Neural progenitor cell (in vitro differentiated cells): ENCODE measurements around the gene EMP2. TPM values are rescaled to one million over a fixed set of nuclear protein-coding genes. Genes with fewer than 3 reads are reported as not detected.
A peak's percentile ranks its signal among the peaks of the same experiment; 100 is the strongest.

Source experiments
- DNase-seq: peaks from one replicate; pipeline ENCODE4 v3.0.0-alpha.2; 2016; ENCODE audit warnings: low spot score
- H2AFZ ChIP-seq: fragments of 200-600 bp; sonication (generic); replicated peaks from 2 replicates; pipeline ENCODE4 v1.6.1; 2016; ENCODE audit warnings: antibody characterized with exemption
- H3F3A ChIP-seq: fragments of 200-600 bp; sonication (generic); 2 replicates; pipeline ENCODE4 v1.6.1; 2016; ENCODE audit warnings: antibody characterized with exemption, low read depth
- H3K27ac ChIP-seq: fragments of 200-600 bp; sonication (generic); 2 replicates; pipeline ENCODE4 v1.5.1; 2016; ENCODE audit warnings: mild to moderate bottlenecking
- H3K27me3 ChIP-seq: fragments of 200-600 bp; sonication (generic); 2 replicates; pipeline ENCODE4 v1.6.1; 2016; ENCODE audit warnings: mild to moderate bottlenecking, moderate library complexity
- H3K36me3 ChIP-seq: fragments of 200-600 bp; sonication (generic); 2 replicates; pipeline ENCODE4 v1.5.1; 2016
- H3K4me1 ChIP-seq: fragments of 200-600 bp; sonication (generic); 2 replicates; pipeline ENCODE4 v1.6.1; 2016; ENCODE audit warnings: mixed run types
- H3K4me2 ChIP-seq: fragments of 200-600 bp; sonication (generic); 2 replicates; pipeline ENCODE4 v1.6.1; 2016
- H3K4me3 ChIP-seq: fragments of 200-600 bp; sonication (generic); 2 replicates; pipeline ENCODE4 v1.5.1; 2016
- H3K79me2 ChIP-seq: fragments of 200-600 bp; sonication (generic); 2 replicates; pipeline ENCODE4 v1.6.1; 2016; ENCODE audit warnings: low read depth
- H3K9ac ChIP-seq: fragments of 200-600 bp; sonication (generic); 2 replicates; pipeline ENCODE4 v1.6.1; 2016
- H3K9me3 ChIP-seq: fragments of 200-600 bp; sonication (generic); 2 replicates; pipeline ENCODE4 v1.5.1; 2016; ENCODE audit warnings: low read depth
- H4K20me1 ChIP-seq: fragments of 200-600 bp; sonication (generic); 2 replicates; pipeline ENCODE4 v1.6.1; 2016; ENCODE audit warnings: low read depth
- H3K27ac Mint-ChIP-seq: 3 replicates; pipeline ENCODE4 v1.8.0; 2021; ENCODE audit warnings: mixed read lengths
- H3K27me3 Mint-ChIP-seq: 2 replicates; pipeline ENCODE4 v1.8.0; 2022; ENCODE audit warnings: low read depth, mild to moderate bottlenecking, inconsistent platforms, moderate library complexity, mixed read lengths; ENCODE audit not compliant: insufficient read depth
- H3K36me3 Mint-ChIP-seq: 3 replicates; pipeline ENCODE4 v1.8.0; 2021; ENCODE audit warnings: mixed read lengths
- H3K4me1 Mint-ChIP-seq: 3 replicates; pipeline ENCODE4 v1.8.0; 2021; ENCODE audit warnings: mixed read lengths
- H3K4me3 Mint-ChIP-seq: 3 replicates; pipeline ENCODE4 v1.8.0; 2021; ENCODE audit warnings: mild to moderate bottlenecking, moderate library complexity, mixed read lengths
- H3K9me3 Mint-ChIP-seq: 3 replicates; pipeline ENCODE4 v1.8.0; 2020; ENCODE audit warnings: mixed read lengths
- CTCF ChIP-seq: fragments of 200-600 bp; sonication (generic); IDR thresholded peaks from 2 replicates; pipeline ENCODE4 v1.5.1; 2017; ENCODE audit warnings: antibody characterized with exemption, mild to moderate bottlenecking
- EZH2 ChIP-seq: fragments of 200-600 bp; sonication (generic); IDR thresholded peaks from 2 replicates; pipeline ENCODE4 v1.6.1; 2017; ENCODE audit warnings: antibody characterized with exemption, mild to moderate bottlenecking, moderate library complexity
- EZH2phosphoT487 ChIP-seq: fragments of 200-600 bp; sonication (generic); IDR thresholded peaks from 2 replicates; pipeline ENCODE4 v1.6.1; 2017; ENCODE audit warnings: antibody characterized with exemption
- total RNA-seq: library from RNA; depleted of rRNA; stranded (reverse); fragments of >200 nt; gene quantifications from 2 replicates; pipeline ENCODE4 v1.2.3, GENCODE V29; 2015; ENCODE audit warnings: low replicate concordance

The EMP2 gene
- total RNA-seq, 1 donor from 2014 or later, result 15.8 TPM

- Mint-ChIP-seq H3K4me1 (peaks cover 23% of the 10 kb centered on the region), H3K4me3 (peak overlapping the region; percentile 53), H3K9me3 (no peaks in the 10 kb centered on the region), H3K36me3 (no peaks in the 10 kb centered on the region), H3K27me3 (peaks cover 8% of the 10 kb centered on the region), H3K27ac (no peak overlapping the region)
- TF ChIP-seq CTCF (no peak), EZH2phosphoT487 (no peak), EZH2 (no peak)
- H3K4me1 ChIP-seq, result peaks cover 22% of the 10 kb centered on the region
- H3K9me3 ChIP-seq, result no peaks in the 10 kb centered on the region
- H3K36me3 ChIP-seq, result no peaks in the 10 kb centered on the region
- H3F3A ChIP-seq, result no peaks in the 10 kb centered on the region
- H3K4me2 ChIP-seq, result no peak overlapping the region
- no peaks in the 10 kb centered on the region for H4K20me1 ChIP-seq
- peaks cover 7% of the 10 kb centered on the region for H3K27me3 ChIP-seq
- no peak for DNase-seq
- no peaks in the 10 kb centered on the region for H3K79me2 ChIP-seq
- no peak overlapping the region for H3K27ac ChIP-seq
- H3K4me3 ChIP-seq, result no peak overlapping the region
- no peak overlapping the region for H3K9ac ChIP-seq
- H2AFZ ChIP-seq, result no peak overlapping the region
Measured at GRCh38 chr16:10620120-10620519, 39.7 kb upstream of the EMP2 start.

- H3K4me3 ChIP-seq, result peak overlapping the region; percentile 37
- H3K36me3 ChIP-seq, result no peaks in the 10 kb centered on the region
- H3K27me3 Mint-ChIP-seq, result peaks cover 4% of the 10 kb centered on the region
- peak; percentile 50 for DNase-seq
- H3K36me3 Mint-ChIP-seq, result no peaks in the 10 kb centered on the region
- H3K9me3 Mint-ChIP-seq, result no peaks in the 10 kb centered on the region
- H3K4me3 Mint-ChIP-seq, result no peak overlapping the region
- H3K4me1 Mint-ChIP-seq, result peaks cover 23% of the 10 kb centered on the region
- no peaks in the 10 kb centered on the region for H4K20me1 ChIP-seq
- H3K27ac Mint-ChIP-seq, result no peak overlapping the region
- H3K79me2 ChIP-seq, result no peaks in the 10 kb centered on the region
- TF ChIP-seq EZH2phosphoT487 (no peak), CTCF (no peak), EZH2 (no peak)
- H3K9me3 ChIP-seq, result no peaks in the 10 kb centered on the region
- peak overlapping the region; percentile 79 for H3K4me2 ChIP-seq
- H3F3A ChIP-seq, result no peaks in the 10 kb centered on the region
- peaks cover 7% of the 10 kb centered on the region for H3K27me3 ChIP-seq
- H3K9ac ChIP-seq, result no peak overlapping the region
- peaks cover 22% of the 10 kb centered on the region for H3K4me1 ChIP-seq
- no peak overlapping the region for H3K27ac ChIP-seq
- peak overlapping the region; percentile 82 for H2AFZ ChIP-seq
Measured at GRCh38 chr16:10619271-10619849, 39.0 kb upstream of the EMP2 start.

GRCh38 chr16:10618710-10619209, 38.4 kb upstream of the EMP2 start:
- H3K9ac ChIP-seq, result no peak overlapping the region
- TF ChIP-seq EZH2phosphoT487, result no peak
- no peak for TF ChIP-seq CTCF
- no peak for TF ChIP-seq EZH2
- Mint-ChIP-seq H3K4me1 (peaks cover 23% of the 10 kb centered on the region), H3K27ac (peak overlapping the region; percentile 50), H3K9me3 (no peaks in the 10 kb centered on the region), H3K27me3 (peaks cover 4% of the 10 kb centered on the region), H3K4me3 (no peak overlapping the region), H3K36me3 (no peaks in the 10 kb centered on the region)
- H3F3A ChIP-seq, result no peaks in the 10 kb centered on the region
- H2AFZ ChIP-seq, result peak overlapping the region; percentile 82
- H3K27ac ChIP-seq, result no peak overlapping the region
- H3K4me3 ChIP-seq, result peak overlapping the region; percentile 37
- no peaks in the 10 kb centered on the region for H4K20me1 ChIP-seq
- no peaks in the 10 kb centered on the region for H3K36me3 ChIP-seq
- peaks cover 22% of the 10 kb centered on the region for H3K4me1 ChIP-seq
- H3K27me3 ChIP-seq, result peaks cover 7% of the 10 kb centered on the region
- H3K4me2 ChIP-seq, result peak overlapping the region; percentile 79
- H3K79me2 ChIP-seq, result no peaks in the 10 kb centered on the region
- H3K9me3 ChIP-seq, result no peaks in the 10 kb centered on the region
- DNase-seq, result no peak
